ENCODE measurements around the gene ADCY1. TPM values are rescaled to one million over a fixed set of nuclear protein-coding genes. Genes with fewer than 3 reads are reported as not detected.

Gene ADCY1
- total and polyA plus RNA-seq, 2 experiments from 2014 or later, result 15.6 to 22.9 TPM

DNA sequence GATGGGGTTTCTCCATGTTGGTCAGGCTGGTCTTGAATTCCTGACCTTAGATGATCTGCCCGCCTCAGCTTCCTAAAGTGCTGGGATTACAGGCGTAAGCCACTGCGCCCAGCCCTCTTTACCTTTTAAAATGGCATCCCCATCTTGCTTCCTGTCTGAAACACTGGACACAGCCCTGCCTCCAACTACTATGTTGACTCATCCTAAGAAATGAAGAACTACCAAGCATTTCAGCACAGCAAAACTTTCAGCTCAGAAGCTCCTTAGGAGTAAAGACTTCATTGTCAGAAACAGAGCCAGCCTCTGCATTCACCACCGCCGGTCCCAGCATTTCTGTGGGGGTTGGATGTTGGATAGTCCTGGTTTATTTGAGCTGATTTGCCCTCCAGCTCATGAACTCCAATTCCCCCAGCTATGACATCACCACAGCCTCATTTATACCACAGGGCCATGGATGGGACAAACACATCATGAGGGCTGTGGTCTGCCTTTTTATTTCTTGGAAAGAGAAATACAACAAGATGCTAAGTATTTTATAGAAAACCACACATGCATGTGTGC is 123.5 kb downstream of the ADCY1 start:
- Histone ChIP-seq H3K4me3 (no peak overlapping the region), H3K9me3 (ENCODE audit: low read depth) (no peaks in the 10 kb centered on the region), H3K36me3 (no peaks in the 10 kb centered on the region), H3K27ac (no peak overlapping the region), H3K4me1 (ENCODE audit: low read depth) (peaks cover 11% of the 10 kb centered on the region), H3K27me3 (no peaks in the 10 kb centered on the region)
- TF ChIP-seq, protein P1, sequence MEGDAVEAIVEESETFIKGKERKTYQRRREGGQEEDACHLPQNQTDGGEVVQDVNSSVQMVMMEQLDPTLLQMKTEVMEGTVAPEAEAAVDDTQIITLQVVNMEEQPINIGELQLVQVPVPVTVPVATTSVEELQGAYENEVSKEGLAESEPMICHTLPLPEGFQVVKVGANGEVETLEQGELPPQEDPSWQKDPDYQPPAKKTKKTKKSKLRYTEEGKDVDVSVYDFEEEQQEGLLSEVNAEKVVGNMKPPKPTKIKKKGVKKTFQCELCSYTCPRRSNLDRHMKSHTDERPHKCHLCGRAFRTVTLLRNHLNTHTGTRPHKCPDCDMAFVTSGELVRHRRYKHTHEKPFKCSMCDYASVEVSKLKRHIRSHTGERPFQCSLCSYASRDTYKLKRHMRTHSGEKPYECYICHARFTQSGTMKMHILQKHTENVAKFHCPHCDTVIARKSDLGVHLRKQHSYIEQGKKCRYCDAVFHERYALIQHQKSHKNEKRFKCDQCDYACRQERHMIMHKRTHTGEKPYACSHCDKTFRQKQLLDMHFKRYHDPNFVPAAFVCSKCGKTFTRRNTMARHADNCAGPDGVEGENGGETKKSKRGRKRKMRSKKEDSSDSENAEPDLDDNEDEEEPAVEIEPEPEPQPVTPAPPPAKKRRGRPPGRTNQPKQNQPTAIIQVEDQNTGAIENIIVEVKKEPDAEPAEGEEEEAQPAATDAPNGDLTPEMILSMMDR (IDR thresholded peaks at IDR 0.05; ENCODE audit: low read depth, low read length), result no peak
- DNase-seq (ENCODE audit: low read depth in 1 of 2, low spot score in 1 of 2), result no peak

DNA sequence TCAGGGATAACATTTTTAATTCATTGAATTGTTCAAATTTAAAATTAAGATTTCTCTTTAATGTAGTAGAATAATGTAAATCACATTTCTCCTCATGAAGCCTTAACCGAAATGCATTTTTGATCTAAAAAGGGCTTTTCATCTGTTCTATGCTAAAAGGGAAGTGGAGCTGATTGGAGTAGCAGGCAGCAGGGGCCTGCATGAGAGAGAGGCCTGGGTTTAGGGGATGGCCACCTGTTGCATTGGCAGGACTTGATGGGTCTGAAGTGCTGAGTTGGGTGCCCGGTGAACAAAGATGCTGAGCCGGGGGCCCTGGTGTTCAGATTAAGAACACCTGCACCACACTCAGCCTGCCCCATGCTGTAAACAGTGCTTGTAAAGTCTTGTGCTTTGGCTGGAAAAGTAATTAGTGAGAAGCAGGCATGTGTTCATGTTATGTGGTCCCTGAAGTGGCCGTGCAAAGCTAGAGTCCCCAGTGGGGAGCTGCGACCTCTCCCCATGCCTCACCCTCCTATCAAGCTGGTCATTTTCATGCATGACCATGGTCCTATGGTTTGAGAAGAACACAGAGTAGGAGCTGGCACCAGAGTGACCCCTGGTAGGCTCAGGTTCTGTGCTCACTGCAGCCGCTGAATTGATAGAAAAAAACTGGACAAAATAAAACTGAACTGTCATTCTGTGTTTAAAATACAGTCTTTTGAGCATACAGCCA is 124.3 kb downstream of the ADCY1 start:
- Histone ChIP-seq H3K36me3 (no peaks in the 10 kb centered on the region), H3K27ac (no peak overlapping the region), H3K4me3 (no peak overlapping the region), H3K9me3 (ENCODE audit: low read depth) (no peaks in the 10 kb centered on the region), H3K4me1 (ENCODE audit: low read depth) (peaks cover 11% of the 10 kb centered on the region), H3K27me3 (no peaks in the 10 kb centered on the region)
- TF ChIP-seq, protein P1 (IDR thresholded peaks at IDR 0.05; ENCODE audit: low read depth, low read length), result no peak
- no peak for DNase-seq (ENCODE audit: low read depth in 1 of 2, low spot score in 1 of 2)

- no peak for DNase-seq (ENCODE audit: low read depth in 1 of 2, low spot score in 1 of 2)
- Histone ChIP-seq H3K27me3 (no peaks in the 10 kb centered on the region), H3K4me1 (ENCODE audit: low read depth) (peaks cover 11% of the 10 kb centered on the region), H3K36me3 (no peaks in the 10 kb centered on the region), H3K9me3 (ENCODE audit: low read depth) (no peaks in the 10 kb centered on the region), H3K4me3 (no peak overlapping the region), H3K27ac (no peak overlapping the region)
- TF ChIP-seq, protein P1 (IDR thresholded peaks at IDR 0.05; ENCODE audit: low read depth, low read length), result no peak
Observed at GRCh38 chr7:45699015-45699309, 124.8 kb downstream of the ADCY1 start.

GRCh38 chr7:45699726-45700390 is 125.7 kb downstream of the ADCY1 start:
- no peaks in the 10 kb centered on the region for H3K27me3 ChIP-seq
- no peak overlapping the region for H3K4me3 ChIP-seq
- peaks cover 11% of the 10 kb centered on the region for H3K4me1 ChIP-seq (ENCODE audit: low read depth)
- DNase-seq (ENCODE audit: low read depth in 1 of 2, low spot score in 1 of 2), result no peak
- no peaks in the 10 kb centered on the region for H3K36me3 ChIP-seq
- TF ChIP-seq, protein P1 (IDR thresholded peaks at IDR 0.05; ENCODE audit: low read depth, low read length), result no peak
- H3K27ac ChIP-seq, result peak overlapping the region; percentile 35
- H3K9me3 ChIP-seq (ENCODE audit: low read depth), result no peaks in the 10 kb centered on the region

GRCh38 chr7:45700556-45700955 is 126.4 kb downstream of the ADCY1 start:
- no peaks in the 10 kb centered on the region for H3K36me3 ChIP-seq
- H3K9me3 ChIP-seq (ENCODE audit: low read depth), result no peaks in the 10 kb centered on the region
- DNase-seq (ENCODE audit: low read depth in 1 of 2, low spot score in 1 of 2), result peak in 1 of 2 donors; percentile 45
- TF ChIP-seq, protein P1 (IDR thresholded peaks at IDR 0.05; ENCODE audit: low read depth, low read length), result no peak
- peaks cover 11% of the 10 kb centered on the region for H3K4me1 ChIP-seq (ENCODE audit: low read depth)
- peak overlapping the region; percentile 35 for H3K27ac ChIP-seq
- H3K27me3 ChIP-seq, result no peaks in the 10 kb centered on the region
- no peak overlapping the region for H3K4me3 ChIP-seq

Data from cardiac muscle cell (in vitro differentiated cells and primary cell).